ENCODE measurements around the gene NDUFV3.
A peak's percentile ranks its signal among the peaks of the same experiment; 100 is the strongest.
"Not testable (repeated sequence)": the region's sequence is repeated elsewhere in the genome, so short reads cannot be mapped to it uniquely, and the experiment has no call there.

The NDUFV3 gene

GRCh38 chr21:42937034-42937940, 44.2 kb downstream of the NDUFV3 start:
- not testable (repeated sequence) for DNase-seq (ENCODE audit: low spot score)

GRCh38 chr21:42937960-42938605, 45.0 kb downstream of the NDUFV3 start:
- DNase-seq (ENCODE audit: low spot score): no peak

GRCh38 chr21:42938606-42938995, 45.5 kb downstream of the NDUFV3 start:
- DNase-seq (ENCODE audit: low spot score): not testable (repeated sequence)

GRCh38 chr21:42939582-42940413, 46.7 kb downstream of the NDUFV3 start:
- peak; percentile 83 for DNase-seq (ENCODE audit: low spot score)

- DNase-seq (ENCODE audit: low spot score): no peak
Measured at GRCh38 chr21:42941696-42942085, 48.6 kb downstream of the NDUFV3 start.

GRCh38 chr21:42942244-42942643, 49.1 kb downstream of the NDUFV3 start:
- no peak for DNase-seq (ENCODE audit: low spot score)

GRCh38 chr21:42949094-42949755, 56.1 kb downstream of the NDUFV3 start:
- DNase-seq (ENCODE audit: low spot score): not testable (repeated sequence)

- DNase-seq (ENCODE audit: low spot score): not testable (repeated sequence)
Measured at GRCh38 chr21:42951193-42951592, 58.1 kb downstream of the NDUFV3 start.

GRCh38 chr21:42956824-42957630, 63.9 kb downstream of the NDUFV3 start:
- DNase-seq (ENCODE audit: low spot score): no peak

- not testable (repeated sequence) for DNase-seq (ENCODE audit: low spot score)
Measured at GRCh38 chr21:42958122-42958521, 65.0 kb downstream of the NDUFV3 start.

- no peak for DNase-seq (ENCODE audit: low spot score)
Measured at GRCh38 chr21:42959728-42960127, 66.6 kb downstream of the NDUFV3 start.

- DNase-seq (ENCODE audit: low spot score): no peak
Measured at GRCh38 chr21:42962380-42963007, 69.4 kb downstream of the NDUFV3 start.

Data from Ammon's horn (tissue), 1 donor.